H54 (cell line): ENCODE results near the gene TUT4.
A peak's percentile ranks its signal among the peaks of the same experiment; 100 is the strongest.

ENCODE experiments used
- DNase-seq: peaks from one replicate; pipeline ENCODE4 v3.0.0; 2011; ENCODE audit warnings: low spot score, mixed read lengths; ENCODE audit not compliant: insufficient read length
- FAIRE-seq: peaks from 3 replicates; lab custom pipeline; 2011; peaks lifted over from hg19 to GRCh38; lab: Jason Lieb, UNC
- POLR2A ChIP-seq: IDR thresholded peaks from 2 replicates; pipeline ENCODE4 v1.6.1; 2011; ENCODE audit warnings: low read depth, mild to moderate bottlenecking, low read length

TUT4 gene

DNA sequence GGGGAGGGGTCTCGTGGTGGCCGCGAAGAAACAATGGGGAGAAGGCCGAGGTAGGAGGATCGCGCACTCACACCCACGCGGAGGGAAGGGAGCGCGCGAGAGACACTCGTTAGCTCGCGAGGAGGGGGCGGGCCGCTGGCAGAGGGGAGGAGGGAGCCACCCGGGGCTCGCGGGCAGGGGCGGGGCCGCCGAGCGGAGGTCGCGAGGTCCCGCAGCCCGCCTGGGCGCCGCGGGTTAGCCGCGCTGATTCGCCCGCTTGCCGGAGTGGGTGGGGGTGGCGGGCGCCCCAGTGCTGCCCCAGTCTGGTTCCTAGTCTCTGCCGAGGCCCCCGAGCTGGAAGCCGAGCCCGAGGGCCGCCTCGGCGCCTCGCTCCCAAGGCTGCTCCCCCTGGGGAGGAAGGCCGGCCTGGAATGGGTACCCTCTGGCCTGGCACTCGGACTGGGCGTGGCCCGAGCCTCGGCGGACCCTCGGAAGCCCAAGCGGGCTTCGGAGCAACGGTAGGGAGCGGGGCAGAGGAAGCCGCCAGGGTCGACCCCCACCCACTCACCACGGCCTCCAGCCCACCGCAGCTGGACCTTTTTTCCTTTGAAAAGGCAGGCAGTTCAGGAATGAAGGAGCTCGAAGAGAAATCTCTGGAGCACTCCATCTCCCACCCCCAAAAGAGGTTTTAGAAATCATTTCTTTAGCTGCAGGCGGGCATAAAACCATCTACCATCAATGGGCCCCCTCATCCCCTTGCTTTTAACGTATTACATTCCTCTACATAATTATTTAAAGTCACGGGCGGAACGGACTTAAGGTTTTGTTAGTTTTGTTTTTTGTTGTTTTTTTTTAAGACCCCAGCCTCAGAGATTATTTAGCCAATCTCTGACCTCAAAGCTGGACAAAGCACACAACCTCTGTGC lies 722 bp upstream of the TUT4 start:
- DNase-seq (peak; percentile 75), FAIRE-seq (peak; percentile 74)
- peak; percentile 74 for TF ChIP-seq POLR2A

DNA sequence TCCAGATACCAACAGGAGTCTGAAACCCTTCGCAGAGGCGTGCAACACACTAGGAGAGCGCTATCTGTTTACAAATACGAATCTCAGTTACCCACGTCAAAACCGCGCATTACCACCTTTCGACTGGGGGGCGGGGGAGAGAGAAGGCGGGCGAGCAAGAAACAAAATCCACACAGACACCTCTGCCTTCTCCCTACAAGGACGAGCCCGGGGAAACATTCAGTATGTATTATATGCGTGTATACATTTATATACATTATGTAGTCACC lies 722 bp downstream of the TUT4 start:
- FAIRE-seq = no peak
- TF ChIP-seq POLR2A = no peak
- DNase-seq = no peak

DNA sequence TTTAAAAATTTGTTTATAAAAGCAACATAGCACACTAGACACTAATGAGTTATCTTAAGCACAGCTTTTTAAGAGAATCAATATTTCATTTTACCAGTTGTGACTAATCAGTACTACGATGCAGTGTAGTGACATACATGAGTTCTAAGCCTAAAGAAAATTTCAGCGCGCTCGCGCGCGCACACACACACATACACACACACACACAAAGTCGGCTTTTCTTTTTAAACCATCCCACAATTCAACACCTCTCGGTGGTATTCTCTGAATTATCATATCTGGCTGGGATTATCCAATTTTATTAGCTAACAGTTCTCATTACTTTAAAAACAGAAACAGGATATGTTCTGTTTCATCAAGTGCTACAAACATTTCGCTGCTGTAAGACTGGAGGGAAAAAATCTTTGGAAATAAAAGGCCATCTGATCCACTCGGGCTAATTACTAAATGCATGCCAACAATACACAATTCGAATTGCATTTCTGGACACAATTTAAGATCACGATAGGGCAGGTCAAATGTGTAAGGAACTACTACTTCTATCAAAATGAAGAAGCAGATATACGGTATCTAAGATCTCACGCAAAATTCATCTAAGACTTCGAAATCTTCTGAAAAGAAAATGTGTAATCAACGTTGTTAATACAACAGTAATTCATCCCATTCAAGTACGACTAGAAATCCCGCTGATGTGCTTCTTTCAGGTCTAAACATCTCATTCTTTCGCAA lies 1.2 kb downstream of the TUT4 start:
- no peak for TF ChIP-seq POLR2A
- no peak for DNase-seq
- FAIRE-seq = peak; percentile 69

DNA sequence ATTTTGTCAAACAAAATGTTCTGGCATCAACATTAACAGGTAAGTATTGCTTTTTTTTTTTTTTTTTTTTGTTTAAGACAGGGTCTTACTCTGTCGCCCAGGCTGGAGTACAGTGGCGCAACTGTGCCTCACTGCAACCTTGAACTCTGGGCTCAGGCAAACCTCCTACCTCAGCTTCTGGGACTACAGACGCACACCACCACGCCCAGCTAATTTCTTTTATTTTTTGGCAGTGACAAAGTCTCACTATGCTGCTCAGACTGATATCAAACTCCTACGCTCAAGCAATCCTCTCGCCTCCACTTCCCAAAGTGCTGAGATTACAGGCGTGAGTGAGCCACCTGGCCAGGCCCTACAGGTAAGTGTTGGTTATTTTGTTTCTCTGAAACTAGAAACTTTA lies 2.4 kb downstream of the TUT4 start:
- no peak for TF ChIP-seq POLR2A
- FAIRE-seq (no peak), DNase-seq (no peak)

DNA sequence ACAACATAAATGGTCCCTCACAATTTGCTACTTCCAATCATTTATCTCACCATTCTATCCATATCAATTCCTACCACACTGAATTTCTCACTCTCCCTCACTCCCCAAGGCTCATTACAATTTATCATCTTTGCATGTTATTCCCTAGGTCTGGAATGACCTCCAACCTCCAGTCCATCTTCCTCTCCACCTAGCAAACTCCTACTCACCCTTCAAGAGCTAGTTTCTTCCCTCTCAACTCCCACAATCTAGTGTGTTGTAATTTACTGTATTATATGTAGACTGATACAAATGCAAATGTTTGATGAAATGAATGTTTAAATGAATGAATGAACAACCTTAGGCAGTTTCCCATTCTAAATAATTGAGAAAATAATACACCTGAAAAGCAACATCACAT lies 3.6 kb downstream of the TUT4 start:
- no peak for TF ChIP-seq POLR2A
- peak; percentile 69 for FAIRE-seq

DNA sequence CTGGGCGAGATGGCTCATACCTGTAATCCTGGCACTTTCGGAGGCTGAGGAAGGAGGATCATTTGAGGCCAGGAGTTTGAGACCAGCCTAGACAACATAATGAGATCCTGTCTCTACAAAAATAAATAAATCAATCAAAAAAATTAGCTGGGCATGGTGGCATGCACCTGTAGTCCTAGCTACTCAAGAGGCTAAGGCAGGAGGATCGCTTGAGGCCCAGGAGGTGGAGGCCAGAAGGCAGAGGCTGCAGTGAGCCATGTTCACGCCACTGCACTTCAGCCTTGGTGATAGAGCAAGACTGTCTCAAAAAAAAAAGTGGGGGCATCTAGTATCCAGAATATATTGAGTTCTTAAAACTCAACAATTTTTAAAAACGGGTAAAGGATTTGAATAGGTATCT lies 6.0 kb downstream of the TUT4 start:
- TF ChIP-seq POLR2A = no peak
- no peak for FAIRE-seq
- DNase-seq = no peak

More for the DNA sequence above, 3.6 kb downstream of the TUT4 start:
- DNase-seq = no peak

DNA sequence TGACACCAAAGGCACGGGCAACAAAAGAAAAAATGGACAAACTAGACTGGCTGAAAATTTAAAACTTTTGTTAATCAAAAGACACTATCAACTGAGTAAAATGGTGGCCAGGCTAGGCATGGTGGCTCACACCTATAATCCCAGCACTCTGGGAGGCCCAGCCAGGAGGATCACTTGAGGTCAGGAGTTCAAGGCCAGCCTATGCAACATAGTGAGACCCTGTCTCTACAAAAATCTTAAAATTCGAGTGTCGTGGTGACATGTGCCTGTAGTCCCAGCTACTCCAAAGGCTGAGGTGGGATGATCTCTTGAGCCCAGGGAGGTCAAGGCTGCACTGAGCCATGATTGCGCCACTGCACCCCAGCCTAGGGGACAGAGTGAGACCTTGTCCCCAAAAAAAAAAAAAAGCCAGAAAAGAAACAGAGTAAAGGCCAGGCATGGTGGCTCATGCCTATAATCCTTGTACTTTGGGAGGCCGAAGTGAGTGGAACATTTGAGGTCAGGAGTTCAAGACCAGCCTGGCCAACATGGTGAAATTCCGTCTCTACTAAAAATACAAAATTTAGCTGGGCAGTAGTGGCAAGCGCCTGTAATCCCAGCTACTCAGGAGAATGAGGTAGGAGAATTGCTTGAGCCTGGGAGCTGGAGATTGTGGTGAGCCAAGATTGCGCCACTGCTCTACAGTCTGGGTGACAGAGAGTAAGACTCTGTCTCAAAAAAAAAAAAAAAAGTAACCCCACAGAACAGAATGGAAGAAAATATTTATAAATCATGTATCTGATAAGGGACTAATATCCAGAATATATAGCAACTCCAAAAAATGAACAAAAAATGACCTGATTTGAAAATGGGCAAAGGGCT lies 8.0 kb downstream of the TUT4 start:
- FAIRE-seq = no peak
- no peak for TF ChIP-seq POLR2A
- DNase-seq = no peak

DNA sequence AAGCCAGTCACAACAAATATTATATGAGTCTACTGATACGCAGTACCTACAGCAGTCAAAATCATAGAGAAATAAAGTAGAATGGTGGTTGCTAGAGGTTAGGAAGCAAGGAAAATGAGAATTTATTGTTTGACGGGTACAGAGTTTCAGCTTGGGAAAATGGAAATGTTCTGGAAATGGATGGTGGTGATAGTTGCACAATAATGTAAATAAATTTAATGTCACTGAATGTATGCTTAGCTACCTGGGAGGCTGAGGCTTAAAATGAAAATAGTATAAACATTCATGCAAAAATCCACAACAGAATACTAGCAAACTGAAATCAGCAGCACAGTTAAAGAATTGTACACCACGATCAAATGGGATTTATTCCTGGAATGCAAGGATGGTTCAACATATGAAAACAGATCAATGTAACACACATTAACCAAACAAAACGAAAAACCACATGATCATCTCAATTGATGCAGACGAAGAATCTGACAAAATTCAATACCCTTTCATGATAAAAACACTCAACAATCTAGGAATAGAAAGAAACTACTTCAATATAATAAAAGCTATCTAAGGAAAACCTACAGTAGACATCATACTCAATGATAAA lies 10.7 kb downstream of the TUT4 start:
- TF ChIP-seq POLR2A = no peak
- FAIRE-seq = peak; percentile 15
- no peak for DNase-seq

DNA sequence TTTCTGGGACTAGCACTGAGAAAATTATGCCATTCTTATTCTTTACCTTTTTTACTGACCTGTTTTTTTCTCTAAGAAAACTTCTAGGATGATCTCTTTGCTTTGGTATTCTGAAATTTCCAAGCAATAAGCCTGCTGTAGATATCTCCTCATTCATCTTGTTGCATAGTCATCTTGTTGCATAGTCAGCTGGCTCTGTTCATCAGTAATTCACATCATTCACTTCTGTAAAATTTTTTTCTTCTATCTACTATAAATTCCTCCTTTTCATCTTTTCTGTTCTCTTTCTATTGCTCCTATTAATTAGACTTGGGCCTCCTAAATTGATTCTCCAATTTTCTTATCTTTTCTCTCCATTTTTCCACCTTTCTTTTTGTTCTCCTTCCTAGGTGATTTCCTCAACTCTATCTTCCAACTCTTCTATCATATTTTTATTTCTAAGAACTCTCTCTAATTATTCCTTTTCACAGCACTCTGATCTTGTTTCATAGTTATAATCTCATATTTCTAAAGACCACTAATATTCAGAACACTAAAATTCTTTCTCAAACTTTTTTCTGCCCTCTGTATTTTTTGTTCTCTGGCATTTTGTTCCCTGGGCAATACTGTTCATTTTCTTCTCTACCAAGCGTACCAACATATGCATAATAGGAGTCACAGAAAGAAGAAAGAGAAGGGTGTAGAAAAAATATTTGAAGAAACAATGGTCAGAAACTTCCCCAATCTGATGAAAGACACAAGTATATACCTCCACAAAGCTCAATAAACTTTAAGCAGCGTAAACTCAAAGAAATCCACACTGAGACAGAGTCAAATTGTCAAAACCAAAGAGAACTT lies 17.7 kb downstream of the TUT4 start:
- no peak for TF ChIP-seq POLR2A
- DNase-seq (no peak), FAIRE-seq (no peak)

DNA sequence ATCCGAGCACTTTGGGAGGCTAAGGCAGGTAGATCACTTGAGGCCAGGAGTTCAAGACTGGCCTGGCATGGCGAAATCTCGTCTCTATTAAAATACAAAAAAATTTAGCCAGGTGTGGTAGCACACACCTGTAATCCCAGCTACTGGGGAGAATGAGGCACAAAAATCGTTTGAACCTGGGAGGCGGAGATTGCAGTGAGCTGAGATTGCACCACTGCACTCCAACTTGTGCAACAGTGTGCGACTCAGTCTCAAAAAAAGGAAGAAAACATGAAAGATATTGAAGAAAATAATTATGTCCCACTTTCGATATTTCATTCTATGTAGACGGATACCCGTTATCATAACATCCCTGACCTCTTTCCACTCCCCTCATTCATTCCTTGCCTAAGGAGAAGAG lies 19.2 kb downstream of the TUT4 start:
- FAIRE-seq (no peak), DNase-seq (no peak)
- no peak for TF ChIP-seq POLR2A

DNA sequence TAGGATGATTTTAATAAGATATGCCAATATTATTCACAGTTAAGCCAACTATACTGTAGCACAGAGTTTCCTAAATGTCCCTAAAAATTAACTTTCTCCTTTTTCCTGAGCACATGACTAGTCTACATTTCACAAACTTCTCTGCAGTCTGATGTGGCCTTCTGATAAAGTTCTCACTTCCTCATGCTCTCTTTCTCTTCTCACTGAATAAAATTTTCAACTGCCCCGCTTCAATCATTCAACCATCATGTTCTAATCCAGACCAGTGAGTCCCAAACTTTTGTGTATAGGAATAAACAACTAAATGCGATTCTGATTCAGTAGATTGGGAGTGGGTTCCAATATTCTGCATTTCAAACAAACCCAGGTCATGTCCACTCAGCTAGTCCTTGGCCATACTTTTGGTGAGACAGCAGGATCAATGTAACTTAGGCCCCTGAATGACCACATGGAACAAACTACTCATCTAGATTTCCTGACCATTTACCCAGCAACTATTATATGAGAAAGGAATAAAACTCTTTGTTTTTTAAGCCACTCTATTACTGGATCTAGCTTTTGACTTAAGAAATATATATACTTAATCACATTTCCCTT lies 20.1 kb downstream of the TUT4 start:
- DNase-seq = no peak
- FAIRE-seq = no peak
- no peak for TF ChIP-seq POLR2A

DNA sequence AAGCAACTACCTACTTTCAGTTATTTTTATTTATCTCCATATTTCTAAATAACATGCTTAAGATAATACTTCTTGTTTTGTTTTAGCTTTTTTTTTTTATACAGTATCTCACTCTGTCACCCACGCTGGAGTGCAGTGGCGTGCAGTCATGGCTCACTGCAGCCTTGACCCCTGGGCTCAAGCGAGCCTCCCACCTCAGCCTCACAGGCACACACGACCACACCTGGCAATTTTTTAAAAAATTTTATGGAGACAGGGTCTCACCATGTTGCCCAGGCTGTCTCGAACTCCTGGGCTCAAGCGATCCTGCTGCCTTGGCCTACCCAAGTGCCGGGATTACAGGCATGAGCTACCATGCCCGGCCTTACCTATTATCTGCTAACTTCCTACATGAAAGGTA lies 20.6 kb downstream of the TUT4 start:
- DNase-seq (no peak), FAIRE-seq (no peak)
- TF ChIP-seq POLR2A = no peak
